Osteocyte (in vitro differentiated cells): Measurements from ENCODE around the gene RIPOR2. TPM values are rescaled to one million over a fixed set of nuclear protein-coding genes. Genes with fewer than 3 reads are reported as not detected.

Experiments
- DNase-seq: peaks from one replicate; pipeline ENCODE4 v3.0.0; 2021; ENCODE audit warnings: mixed read lengths; ENCODE audit not compliant: unreplicated experiment; ENCODE audit errors: extremely low spot score
- H3K27ac Mint-ChIP-seq: one replicate; pipeline ENCODE4 v1.8.0; 2021; ENCODE audit warnings: mild to moderate bottlenecking, mixed read lengths; ENCODE audit not compliant: unreplicated experiment
- H3K27me3 Mint-ChIP-seq: one replicate; pipeline ENCODE4 v1.8.0; 2021; ENCODE audit warnings: mixed read lengths; ENCODE audit not compliant: unreplicated experiment
- H3K36me3 Mint-ChIP-seq: one replicate; pipeline ENCODE4 v1.8.0; 2021; ENCODE audit warnings: mixed read lengths; ENCODE audit not compliant: unreplicated experiment
- H3K4me1 Mint-ChIP-seq: one replicate; pipeline ENCODE4 v1.8.0; 2021; ENCODE audit warnings: mixed read lengths; ENCODE audit not compliant: unreplicated experiment
- H3K4me3 Mint-ChIP-seq: one replicate; pipeline ENCODE4 v1.8.0; 2021; ENCODE audit warnings: mild to moderate bottlenecking, moderate library complexity, mixed read lengths; ENCODE audit not compliant: unreplicated experiment
- H3K9me3 Mint-ChIP-seq: one replicate; pipeline ENCODE4 v1.8.0; 2021; ENCODE audit warnings: mixed read lengths; ENCODE audit not compliant: unreplicated experiment
- total RNA-seq: library from RNA; stranded (reverse); gene quantifications from 2 replicates; pipeline ENCODE4 v1.2.1, GENCODE V29; 2021
- TF ChIP-seq, protein P1 (sequence below): fragments of 200-600 bp; sonication (generic); IDR thresholded peaks from 2 replicates; pipeline ENCODE4 v1.5.0; 2021; ENCODE audit warnings: antibody characterized with exemption, mild to moderate bottlenecking, moderate library complexity

Gene RIPOR2
- total RNA-seq, 1 donor from 2014 or later: 6.3 TPM

DNA sequence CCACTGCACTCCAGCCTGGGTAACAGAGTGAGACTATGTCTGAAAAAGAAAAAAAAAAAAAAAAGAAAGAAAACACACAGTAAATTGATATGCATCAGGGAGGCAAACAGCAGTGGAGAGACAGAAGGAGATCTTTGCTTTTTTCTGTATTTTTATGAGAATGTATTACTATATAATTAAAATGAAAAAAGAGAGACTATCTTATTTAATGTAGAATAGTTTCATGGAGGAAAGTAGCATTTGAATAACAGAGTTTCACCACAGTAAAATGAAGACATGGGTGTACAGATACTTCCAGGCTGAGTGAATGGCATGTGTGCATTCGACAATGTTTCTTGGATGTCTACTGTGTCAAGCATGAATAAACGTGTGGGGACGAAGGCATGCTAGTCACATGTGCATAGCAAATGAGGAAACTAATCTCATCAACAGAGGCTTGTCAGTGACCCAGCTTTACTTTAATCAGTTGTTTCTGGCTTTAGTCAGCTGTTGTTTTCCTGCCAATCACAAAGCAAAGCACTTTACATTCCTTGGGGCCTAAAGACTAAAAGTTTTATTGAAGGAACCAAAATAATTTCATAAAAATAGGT is 81.6 kb downstream of the RIPOR2 start:
- Mint-ChIP-seq H3K36me3 (peaks cover 16% of the 10 kb centered on the region), H3K4me1 (peaks cover 6% of the 10 kb centered on the region), H3K9me3 (no peaks in the 10 kb centered on the region), H3K27me3 (no peaks in the 10 kb centered on the region), H3K27ac (no peak overlapping the region), H3K4me3 (no peak overlapping the region)
- DNase-seq: no peak
- TF ChIP-seq, protein P1, sequence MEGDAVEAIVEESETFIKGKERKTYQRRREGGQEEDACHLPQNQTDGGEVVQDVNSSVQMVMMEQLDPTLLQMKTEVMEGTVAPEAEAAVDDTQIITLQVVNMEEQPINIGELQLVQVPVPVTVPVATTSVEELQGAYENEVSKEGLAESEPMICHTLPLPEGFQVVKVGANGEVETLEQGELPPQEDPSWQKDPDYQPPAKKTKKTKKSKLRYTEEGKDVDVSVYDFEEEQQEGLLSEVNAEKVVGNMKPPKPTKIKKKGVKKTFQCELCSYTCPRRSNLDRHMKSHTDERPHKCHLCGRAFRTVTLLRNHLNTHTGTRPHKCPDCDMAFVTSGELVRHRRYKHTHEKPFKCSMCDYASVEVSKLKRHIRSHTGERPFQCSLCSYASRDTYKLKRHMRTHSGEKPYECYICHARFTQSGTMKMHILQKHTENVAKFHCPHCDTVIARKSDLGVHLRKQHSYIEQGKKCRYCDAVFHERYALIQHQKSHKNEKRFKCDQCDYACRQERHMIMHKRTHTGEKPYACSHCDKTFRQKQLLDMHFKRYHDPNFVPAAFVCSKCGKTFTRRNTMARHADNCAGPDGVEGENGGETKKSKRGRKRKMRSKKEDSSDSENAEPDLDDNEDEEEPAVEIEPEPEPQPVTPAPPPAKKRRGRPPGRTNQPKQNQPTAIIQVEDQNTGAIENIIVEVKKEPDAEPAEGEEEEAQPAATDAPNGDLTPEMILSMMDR: no peak

DNA sequence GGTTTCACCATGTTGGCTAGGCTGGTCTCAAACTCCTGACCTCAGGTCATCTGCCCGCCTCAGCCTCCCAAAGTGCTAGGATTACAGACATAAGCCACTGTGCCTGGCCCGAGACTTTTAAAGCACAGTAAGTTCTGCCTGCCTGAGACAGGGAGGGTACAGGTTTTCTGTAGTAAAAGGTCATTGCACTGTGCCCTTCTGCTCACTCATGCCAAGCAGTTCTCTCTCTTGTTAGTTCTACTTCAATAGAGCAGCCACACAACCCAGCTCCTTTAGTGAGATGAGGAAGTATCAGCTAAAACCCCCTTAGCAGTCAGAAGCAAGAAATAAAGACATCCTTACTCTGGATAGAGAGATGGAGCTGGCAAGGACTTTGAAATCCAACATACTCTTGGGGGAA is 84.7 kb downstream of the RIPOR2 start:
- H3K36me3 Mint-ChIP-seq: peaks cover 11% of the 10 kb centered on the region
- H3K4me1 Mint-ChIP-seq: peaks cover 6% of the 10 kb centered on the region

GRCh38 chr6:24849713-24850112 is 86.0 kb downstream of the RIPOR2 start:
- Mint-ChIP-seq H3K4me3 (no peak overlapping the region), H3K36me3 (peaks cover 18% of the 10 kb centered on the region), H3K27me3 (no peaks in the 10 kb centered on the region), H3K4me1 (no peaks in the 10 kb centered on the region), H3K9me3 (no peaks in the 10 kb centered on the region), H3K27ac (no peak overlapping the region)
- TF ChIP-seq, protein P1: no peak
- no peak for DNase-seq

More for the DNA sequence above, 84.7 kb downstream of the RIPOR2 start:
- Mint-ChIP-seq H3K9me3 (no peaks in the 10 kb centered on the region), H3K27me3 (no peaks in the 10 kb centered on the region), H3K4me3 (no peak overlapping the region), H3K27ac (no peak overlapping the region)
- no peak for DNase-seq
- TF ChIP-seq, protein P1: no peak

DNA sequence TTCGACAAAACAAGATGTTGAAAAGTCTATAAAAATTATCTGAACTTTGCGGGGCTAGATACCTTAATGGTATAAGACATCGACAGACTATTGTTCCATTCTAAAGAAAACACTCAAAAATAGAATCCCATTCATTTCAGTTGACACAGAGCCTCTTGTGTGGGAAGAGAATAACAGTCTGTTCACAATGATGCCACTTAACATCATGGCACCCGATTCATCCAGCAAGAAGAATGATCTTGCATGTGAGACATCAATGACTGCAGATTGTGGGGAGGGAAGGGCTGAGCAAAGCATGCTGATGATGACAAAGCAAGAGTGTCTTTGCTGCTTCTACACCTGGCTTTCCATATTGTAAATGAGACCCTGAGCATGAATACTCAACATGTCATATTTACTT is 87.3 kb downstream of the RIPOR2 start:
- Mint-ChIP-seq H3K27me3 (no peaks in the 10 kb centered on the region), H3K36me3 (peaks cover 18% of the 10 kb centered on the region), H3K4me3 (no peak overlapping the region)

GRCh38 chr6:24847402-24847801 is 88.4 kb downstream of the RIPOR2 start:
- peaks cover 18% of the 10 kb centered on the region for H3K36me3 Mint-ChIP-seq
- H3K27ac Mint-ChIP-seq: no peak overlapping the region
- no peak overlapping the region for H3K4me3 Mint-ChIP-seq
- TF ChIP-seq, protein P1: no peak
- DNase-seq: no peak
- no peaks in the 10 kb centered on the region for H3K9me3 Mint-ChIP-seq
- no peaks in the 10 kb centered on the region for H3K4me1 Mint-ChIP-seq
- no peaks in the 10 kb centered on the region for H3K27me3 Mint-ChIP-seq

More for the DNA sequence above, 87.3 kb downstream of the RIPOR2 start:
- Mint-ChIP-seq H3K27ac (no peak overlapping the region), H3K9me3 (no peaks in the 10 kb centered on the region), H3K4me1 (no peaks in the 10 kb centered on the region)
- TF ChIP-seq, protein P1: no peak
- no peak for DNase-seq
